Measurements from ENCODE around the gene SNAP29. TPM values are rescaled to one million over a fixed set of nuclear protein-coding genes. Genes with fewer than 3 reads are reported as not detected.
A peak's percentile ranks its signal among the peaks of the same experiment; 100 is the strongest.
"Not testable (repeated sequence)": the region's sequence is repeated elsewhere in the genome, so short reads cannot be mapped to it uniquely, and the experiment has no call there.

SNAP29 gene
- total and polyA plus RNA-seq, 8 donors = 8.8 to 24.0 (median 15.6) TPM

GRCh38 chr22:20899827-20900423 lies 41.1 kb downstream of the SNAP29 start:
- DNase-seq = no peak
- intact Hi-C loops (cut with DNase I; ENCODE audit: low total_unique reads) = no loop called here
- TF ChIP-seq POLR2A (IDR thresholded peaks at IDR 0.05) (no peak), POLR2AphosphoS5 (IDR thresholded peaks at IDR 0.05) (no peak)

GRCh38 chr22:20901093-20902033 lies 42.6 kb downstream of the SNAP29 start:
- WGBS, 5 donors = 93 to 95% (median 94%) methylated on average over 17 to 18 of the region's 18 CpGs
- DNase-seq; H3K27me3 ChIP-seq; H3K9me3 ChIP-seq; H3K4me1 ChIP-seq; H3K4me3 ChIP-seq; intact Hi-C loops (cut with DNase I; ENCODE audit: low total_unique reads); H3K36me3 ChIP-seq; H3K27ac ChIP-seq: not testable (repeated sequence)

More at GRCh38 chr22:20899827-20900423, 41.1 kb downstream of the SNAP29 start:
- Histone ChIP-seq H3K27me3 (no peaks in the 10 kb centered on the region), H3K4me3 (no peak overlapping the region), H3K36me3 (no peaks in the 10 kb centered on the region), H3K27ac (no peak overlapping the region), H3K9me3 (no peaks in the 10 kb centered on the region), H3K4me1 (peaks cover 0 to 3% (median 0%) of the 10 kb centered on the region in 4 donors)
- WGBS, 5 donors = 71 to 86% (median 80%) methylated on average over 7 of the region's 7 CpGs

GRCh38 chr22:20903093-20903492 lies 44.3 kb downstream of the SNAP29 start:
- intact Hi-C loops (cut with DNase I; ENCODE audit: low total_unique reads) = no loop called here
- WGBS, 5 donors = 94 to 99% (median 97%) methylated on average over 2 of the region's 2 CpGs
- Histone ChIP-seq H3K4me1 (peaks cover 0 to 3% (median 0%) of the 10 kb centered on the region in 4 donors), H3K27ac (no peak overlapping the region), H3K4me3 (no peak overlapping the region), H3K9me3 (no peaks in the 10 kb centered on the region), H3K36me3 (no peaks in the 10 kb centered on the region), H3K27me3 (no peaks in the 10 kb centered on the region)
- DNase-seq = no peak
- TF ChIP-seq POLR2AphosphoS5 (IDR thresholded peaks at IDR 0.05) (no peak), EP300 (IDR thresholded peaks at IDR 0.05) (no peak)

DNA sequence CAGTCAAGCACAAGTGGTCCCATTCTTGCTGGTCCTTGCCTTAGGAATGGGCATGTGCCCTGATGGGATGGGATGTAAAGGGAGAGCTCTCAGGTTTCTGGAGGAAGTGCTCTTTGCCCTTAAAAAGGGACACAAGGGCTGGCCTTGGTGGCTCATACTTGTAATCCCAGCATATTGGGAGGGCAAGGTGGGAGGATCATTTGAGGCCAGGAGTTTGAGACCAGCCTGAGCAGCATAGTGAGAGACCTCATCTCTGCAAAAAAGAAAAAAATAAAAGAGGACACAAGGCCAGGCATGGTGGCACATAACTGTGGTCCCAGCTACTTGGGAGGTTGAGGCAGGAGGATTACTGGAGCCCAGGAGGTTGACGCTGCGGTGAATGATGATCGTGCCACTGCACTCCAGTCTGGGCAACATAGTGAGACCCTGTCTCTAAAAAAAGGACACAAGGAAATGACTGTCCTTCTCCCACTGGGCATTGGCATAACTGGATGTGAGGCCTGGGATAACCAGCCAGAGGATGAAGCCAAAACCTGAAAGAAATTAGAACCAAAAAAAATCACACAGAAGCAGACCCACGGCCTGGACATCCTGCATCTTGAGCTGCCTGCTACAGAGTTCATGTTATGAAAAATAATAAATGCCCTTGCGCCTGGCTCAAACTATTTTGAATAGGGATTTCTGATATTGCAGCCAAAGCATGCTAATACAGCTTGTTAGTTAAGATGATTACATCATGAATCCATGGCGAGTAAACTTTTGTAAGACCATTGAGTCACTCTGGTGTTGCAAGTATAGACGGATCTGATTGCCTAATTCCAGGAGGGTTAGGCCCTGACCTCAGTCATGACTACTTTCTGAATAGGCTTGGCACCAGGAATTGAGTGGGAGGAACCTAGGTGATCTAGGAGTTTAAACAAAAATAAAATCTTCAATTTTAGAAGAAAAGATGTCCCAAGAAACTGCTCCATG lies 45.5 kb downstream of the SNAP29 start:
- WGBS, 5 donors = 73 to 84% (median 77%) methylated on average over 7 of the region's 7 CpGs
- H3K9me3 ChIP-seq = no peaks in the 10 kb centered on the region
- intact Hi-C loops (cut with DNase I; ENCODE audit: low total_unique reads) = no loop called here
- H3K36me3 ChIP-seq = no peaks in the 10 kb centered on the region
- H3K27ac ChIP-seq = no peak overlapping the region
- H3K4me1 ChIP-seq = peaks cover 0 to 3% (median 0%) of the 10 kb centered on the region in 4 donors
- no peak overlapping the region for H3K4me3 ChIP-seq
- TF ChIP-seq POLR2A (IDR thresholded peaks at IDR 0.05) (no peak), POLR2AphosphoS5 (IDR thresholded peaks at IDR 0.05) (peak in 2 of 3 donors; percentile 46 to 63), EP300 (IDR thresholded peaks at IDR 0.05) (no peak)
- H3K27me3 ChIP-seq = no peaks in the 10 kb centered on the region
- DNase-seq = peak in 1 of 2 donors; percentile 9

DNA sequence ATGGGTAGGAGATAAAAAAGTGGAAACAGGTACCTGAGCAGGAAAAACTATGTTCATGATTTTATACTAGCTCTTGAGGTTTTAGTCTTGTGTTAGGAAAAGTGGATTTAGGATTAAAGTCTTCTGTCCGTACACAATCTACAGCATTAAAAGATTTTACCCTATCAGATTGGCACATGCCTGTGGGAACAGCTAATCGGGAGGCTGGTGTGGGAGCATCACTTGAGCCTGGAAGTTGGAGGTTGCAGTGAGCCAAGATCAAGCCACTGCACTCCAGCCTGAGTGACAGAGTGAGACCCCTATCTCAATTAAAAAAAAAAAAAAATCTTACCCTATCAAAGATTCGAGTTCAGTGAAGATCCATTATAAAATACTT lies 46.2 kb downstream of the SNAP29 start:
- Histone ChIP-seq H3K27ac (no peak overlapping the region), H3K4me1 (peaks cover 0 to 3% (median 0%) of the 10 kb centered on the region in 4 donors), H3K9me3 (no peaks in the 10 kb centered on the region), H3K27me3 (no peaks in the 10 kb centered on the region), H3K36me3 (no peaks in the 10 kb centered on the region), H3K4me3 (no peak overlapping the region)
- TF ChIP-seq, protein P1, sequence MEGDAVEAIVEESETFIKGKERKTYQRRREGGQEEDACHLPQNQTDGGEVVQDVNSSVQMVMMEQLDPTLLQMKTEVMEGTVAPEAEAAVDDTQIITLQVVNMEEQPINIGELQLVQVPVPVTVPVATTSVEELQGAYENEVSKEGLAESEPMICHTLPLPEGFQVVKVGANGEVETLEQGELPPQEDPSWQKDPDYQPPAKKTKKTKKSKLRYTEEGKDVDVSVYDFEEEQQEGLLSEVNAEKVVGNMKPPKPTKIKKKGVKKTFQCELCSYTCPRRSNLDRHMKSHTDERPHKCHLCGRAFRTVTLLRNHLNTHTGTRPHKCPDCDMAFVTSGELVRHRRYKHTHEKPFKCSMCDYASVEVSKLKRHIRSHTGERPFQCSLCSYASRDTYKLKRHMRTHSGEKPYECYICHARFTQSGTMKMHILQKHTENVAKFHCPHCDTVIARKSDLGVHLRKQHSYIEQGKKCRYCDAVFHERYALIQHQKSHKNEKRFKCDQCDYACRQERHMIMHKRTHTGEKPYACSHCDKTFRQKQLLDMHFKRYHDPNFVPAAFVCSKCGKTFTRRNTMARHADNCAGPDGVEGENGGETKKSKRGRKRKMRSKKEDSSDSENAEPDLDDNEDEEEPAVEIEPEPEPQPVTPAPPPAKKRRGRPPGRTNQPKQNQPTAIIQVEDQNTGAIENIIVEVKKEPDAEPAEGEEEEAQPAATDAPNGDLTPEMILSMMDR (IDR thresholded peaks at IDR 0.05) = no peak
- TF ChIP-seq POLR2A (IDR thresholded peaks at IDR 0.05) (no peak), EP300 (IDR thresholded peaks at IDR 0.05) (no peak), POLR2AphosphoS5 (IDR thresholded peaks at IDR 0.05) (no peak)
- intact Hi-C loops (cut with DNase I; ENCODE audit: low total_unique reads) = no loop called here
- no peak for DNase-seq
- WGBS, 5 donors = 64 to 76% (median 65%) methylated on average over 3 of the region's 3 CpGs

Measured in stomach (tissue), 9 donors.